Keratinocyte (primary cell): ENCODE results near the gene NECAP2. TPM values are rescaled to one million over a fixed set of nuclear protein-coding genes. Genes with fewer than 3 reads are reported as not detected.
"Not testable (repeated sequence)": the region's sequence is repeated elsewhere in the genome, so short reads cannot be mapped to it uniquely, and the experiment has no call there.

Experiments
- DNase-seq: peaks from one replicate; pipeline ENCODE4 v3.0.0-alpha.2; 2011; ENCODE audit warnings: low read depth, missing footprints, low spot score
- FAIRE-seq: peaks from 2 replicates; lab custom pipeline; 2011; peaks lifted over from hg19 to GRCh38; lab: Jason Lieb, UNC
- H2AFZ ChIP-seq: 2 replicates; pipeline ENCODE4 v1.6.0; 2012; ENCODE audit warnings: low read length, control low read depth, inconsistent platforms; ENCODE audit not compliant: control insufficient read depth
- H3K27ac ChIP-seq: 2 replicates; pipeline ENCODE4 v1.5.1; 2011; ENCODE audit warnings: low read length; ENCODE audit not compliant: control insufficient read depth, insufficient read depth
- H3K27me3 ChIP-seq: 3 replicates; pipeline ENCODE4 v1.6.0; 2011; ENCODE audit warnings: low read length; ENCODE audit not compliant: control insufficient read depth, insufficient read depth; ENCODE audit errors: extremely low read depth
- H3K36me3 ChIP-seq, 2 experiments: 2 replicates in 1 of 2; 3 replicates in 1 of 2; pipeline ENCODE4 v1.5.1; 2011; ENCODE audit warnings: low read length in 2 of 2, mild to moderate bottlenecking in 1 of 2; ENCODE audit not compliant: control insufficient read depth in 2 of 2, insufficient read depth in 2 of 2; ENCODE audit errors: extremely low read depth in 1 of 2
- H3K4me1 ChIP-seq: 3 replicates; pipeline ENCODE4 v1.5.1; 2011; ENCODE audit warnings: low read length; ENCODE audit not compliant: control insufficient read depth, insufficient read depth; ENCODE audit errors: extremely low read depth
- H3K4me2 ChIP-seq: 3 replicates; pipeline ENCODE4 v1.6.0; 2011; ENCODE audit warnings: low read depth, low read length; ENCODE audit not compliant: control insufficient read depth, insufficient read depth; ENCODE audit errors: extremely low read depth
- H3K4me3 ChIP-seq, 3 experiments: fragments of 200-600 bp in 1 of 3; sonication (generic) in 1 of 3; 2 replicates in 2 of 3; 3 replicates in 1 of 3; pipeline ENCODE4 v1.5.1; 2011 to 2016; ENCODE audit warnings: low read length in 3 of 3, mild to moderate bottlenecking in 3 of 3, control low read depth in 2 of 3, inconsistent platforms in 1 of 3, low read depth in 1 of 3, mixed read lengths in 1 of 3, mixed run types in 1 of 3, moderate library complexity in 1 of 3; ENCODE audit not compliant: control insufficient read depth in 2 of 3, insufficient read depth in 2 of 3; ENCODE audit errors: extremely low read depth in 1 of 3
- H3K79me2 ChIP-seq: 2 replicates; pipeline ENCODE4 v1.6.0; 2012; ENCODE audit warnings: low read length; ENCODE audit not compliant: control insufficient read depth, insufficient read depth
- H3K9ac ChIP-seq: 3 replicates; pipeline ENCODE4 v1.6.0; 2011; ENCODE audit warnings: low read length; ENCODE audit not compliant: control insufficient read depth, insufficient read depth; ENCODE audit errors: extremely low read depth
- H3K9me1 ChIP-seq: 3 replicates; pipeline ENCODE4 v1.6.0; 2011; ENCODE audit warnings: low read length; ENCODE audit not compliant: control insufficient read depth, insufficient read depth; ENCODE audit errors: extremely low read depth
- H3K9me3 ChIP-seq: 2 replicates; pipeline ENCODE4 v1.5.1; 2012; ENCODE audit warnings: low read depth, low read length; ENCODE audit not compliant: control insufficient read depth
- H4K20me1 ChIP-seq: 3 replicates; pipeline ENCODE4 v1.6.0; 2011; ENCODE audit warnings: low read length; ENCODE audit not compliant: control insufficient read depth, insufficient read depth; ENCODE audit errors: extremely low read depth
- EZH2 ChIP-seq: IDR thresholded peaks from one replicate; pipeline ENCODE4 v1.6.1; 2012; ENCODE audit warnings: inconsistent platforms, mild to moderate bottlenecking, low read length, moderate library complexity
- dilution Hi-C: fragments of 300-500 bp; cut with MboI; formaldehyde crosslinking; loops from one replicate; pipeline ENCODE4 v1.7.0; 2020; ENCODE audit warnings: low sequenced_read_pairs; ENCODE audit not compliant: extremely low pct_ligation_motif_present
- polyA plus RNA-seq, 5 experiments: library from polyadenylated mRNA; depleted of rRNA in 3 of 5; stranded (reverse) in 3 of 5; stranded (forward) in 1 of 5; unstranded in 1 of 5; fragments of >200 nt; gene quantifications; 1 replicate in 1 of 5; 2 replicates in 3 of 5; 3 replicates in 1 of 5; pipeline versions ENCODE4 v1.2.1 to v1.2.3, GENCODE V29; 2011 to 2012; ENCODE audit warnings: missing spikeins in 2 of 5, low read depth in 1 of 5, low replicate concordance in 1 of 5
- TF ChIP-seq, protein P1 (sequence below), 3 experiments: IDR thresholded peaks in 1 of 3; conservative IDR thresholded peaks in 1 of 3; optimal IDR thresholded peaks in 1 of 3; 2 replicates in 2 of 3; 3 replicates in 1 of 3; pipeline versions ENCODE3 to v1.5.1; 2011; ENCODE audit warnings: low read length in 3 of 3, mild to moderate bottlenecking in 3 of 3, moderate library complexity in 2 of 3, control low read depth in 1 of 3, inconsistent platforms in 1 of 3; ENCODE audit not compliant: insufficient read depth in 2 of 3; ENCODE audit errors: extremely low read depth in 1 of 3

Gene NECAP2
- polyA plus RNA-seq, 1 donor (not counting 4 experiments of a cell fraction or from before 2014, with no cell fraction given): 75.7 TPM

DNA sequence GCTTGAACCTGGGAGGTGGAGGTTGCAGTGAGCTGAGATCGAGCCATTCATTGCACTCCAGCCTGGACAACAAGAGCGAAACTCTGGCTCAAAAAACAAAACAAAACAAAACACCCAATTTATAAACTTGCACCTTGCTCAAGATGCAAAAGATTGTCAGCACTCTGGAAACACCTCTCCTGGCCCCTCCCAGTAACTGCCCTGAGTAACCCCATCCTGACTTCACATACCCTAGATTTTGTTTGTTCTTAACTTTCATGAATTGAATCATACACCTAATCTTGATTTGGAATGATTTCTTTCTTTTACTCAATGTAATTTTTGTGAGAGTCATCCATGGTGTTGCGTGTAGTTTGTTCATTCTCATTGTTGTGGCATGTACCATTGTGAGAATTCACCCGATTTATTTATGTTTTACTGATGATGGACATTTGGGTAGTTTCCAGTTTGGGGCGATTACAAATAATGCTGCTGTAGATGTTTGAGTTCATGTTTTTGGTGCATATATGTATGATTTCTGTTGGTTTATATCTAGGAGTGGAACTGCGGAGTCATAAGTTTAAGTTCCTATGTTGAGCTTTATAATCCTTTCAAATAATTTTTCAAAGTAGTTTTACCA lies 10.4 kb downstream of the NECAP2 start:
- Histone ChIP-seq H3K4me3 (no peak overlapping the region), H3K36me3 (peaks cover 46 to 50% of the 10 kb centered on the region in 2 experiments), H4K20me1 (no peaks in the 10 kb centered on the region), H3K27ac (no peak overlapping the region), H3K4me1 (no peaks in the 10 kb centered on the region), H2AFZ (no peak overlapping the region), H3K27me3 (no peaks in the 10 kb centered on the region), H3K9me1 (no peaks in the 10 kb centered on the region), H3K79me2 (peaks cover 30% of the 10 kb centered on the region), H3K4me2 (no peak overlapping the region), H3K9me3 (no peaks in the 10 kb centered on the region), H3K9ac (no peak overlapping the region)
- TF ChIP-seq, protein P1, sequence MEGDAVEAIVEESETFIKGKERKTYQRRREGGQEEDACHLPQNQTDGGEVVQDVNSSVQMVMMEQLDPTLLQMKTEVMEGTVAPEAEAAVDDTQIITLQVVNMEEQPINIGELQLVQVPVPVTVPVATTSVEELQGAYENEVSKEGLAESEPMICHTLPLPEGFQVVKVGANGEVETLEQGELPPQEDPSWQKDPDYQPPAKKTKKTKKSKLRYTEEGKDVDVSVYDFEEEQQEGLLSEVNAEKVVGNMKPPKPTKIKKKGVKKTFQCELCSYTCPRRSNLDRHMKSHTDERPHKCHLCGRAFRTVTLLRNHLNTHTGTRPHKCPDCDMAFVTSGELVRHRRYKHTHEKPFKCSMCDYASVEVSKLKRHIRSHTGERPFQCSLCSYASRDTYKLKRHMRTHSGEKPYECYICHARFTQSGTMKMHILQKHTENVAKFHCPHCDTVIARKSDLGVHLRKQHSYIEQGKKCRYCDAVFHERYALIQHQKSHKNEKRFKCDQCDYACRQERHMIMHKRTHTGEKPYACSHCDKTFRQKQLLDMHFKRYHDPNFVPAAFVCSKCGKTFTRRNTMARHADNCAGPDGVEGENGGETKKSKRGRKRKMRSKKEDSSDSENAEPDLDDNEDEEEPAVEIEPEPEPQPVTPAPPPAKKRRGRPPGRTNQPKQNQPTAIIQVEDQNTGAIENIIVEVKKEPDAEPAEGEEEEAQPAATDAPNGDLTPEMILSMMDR (optimal IDR thresholded peaks at IDR 0.05 in 1 of 3, IDR thresholded peaks at IDR 0.05 in 1 of 3, conservative IDR thresholded peaks at IDR 0.05 in 1 of 3; ENCODE audit: extremely low read depth in 1 of 3, insufficient read depth in 2 of 3, low read length in 3 of 3): no peak
- no peak for TF ChIP-seq EZH2
- FAIRE-seq (no peak), DNase-seq (no peak)
- dilution Hi-C loops: no loop called here

DNA sequence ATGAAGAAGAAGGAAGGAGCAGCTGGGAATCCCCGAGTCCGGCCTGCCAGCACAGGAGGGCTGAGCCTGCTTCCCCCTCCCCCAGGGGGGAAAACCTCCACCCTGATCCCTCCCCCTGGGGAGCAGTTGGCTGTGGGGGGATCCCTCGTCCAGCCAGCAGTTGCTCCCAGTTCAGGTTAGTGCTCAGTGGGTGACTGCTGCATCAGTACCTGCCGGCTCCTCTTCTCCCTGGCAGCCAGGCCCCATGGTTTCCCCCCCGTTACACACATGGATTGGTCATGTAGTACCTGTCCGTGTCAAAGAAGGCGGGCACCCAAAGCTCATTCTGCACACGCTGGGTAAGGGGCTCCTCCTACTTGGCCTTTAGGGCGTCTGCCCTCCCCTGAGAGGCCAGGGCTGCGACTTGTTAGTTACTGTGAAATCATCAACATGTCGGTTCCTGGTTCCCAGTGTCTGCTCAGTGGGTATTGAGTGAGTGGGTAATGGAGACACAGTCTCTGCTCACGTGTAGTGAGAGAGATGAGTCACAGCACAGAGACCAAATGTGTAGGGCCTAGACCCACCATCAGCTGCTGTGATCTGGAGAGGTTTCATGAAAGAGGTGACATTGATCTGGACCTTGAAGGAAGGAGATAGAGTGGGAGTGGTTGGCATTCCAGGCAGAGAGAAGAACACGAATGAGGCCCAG lies 11.5 kb downstream of the NECAP2 start:
- H3K27ac ChIP-seq: no peak overlapping the region
- no peak for TF ChIP-seq EZH2
- TF ChIP-seq, protein P1 (optimal IDR thresholded peaks at IDR 0.05 in 1 of 3, IDR thresholded peaks at IDR 0.05 in 1 of 3, conservative IDR thresholded peaks at IDR 0.05 in 1 of 3; ENCODE audit: extremely low read depth in 1 of 3, insufficient read depth in 2 of 3, low read length in 3 of 3): no peak
- H3K9me1 ChIP-seq: no peaks in the 10 kb centered on the region
- H3K4me2 ChIP-seq: no peak overlapping the region
- no peaks in the 10 kb centered on the region for H3K9me3 ChIP-seq
- no peak overlapping the region for H2AFZ ChIP-seq
- H3K79me2 ChIP-seq: peaks cover 26% of the 10 kb centered on the region
- DNase-seq (no peak), FAIRE-seq (no peak)
- dilution Hi-C loops: no loop called here
- H3K9ac ChIP-seq: no peak overlapping the region
- H3K4me1 ChIP-seq: no peaks in the 10 kb centered on the region
- H3K27me3 ChIP-seq: no peaks in the 10 kb centered on the region
- peaks cover 49% of the 10 kb centered on the region in 2 experiments for H3K36me3 ChIP-seq
- H4K20me1 ChIP-seq: no peaks in the 10 kb centered on the region
- no peak overlapping the region for H3K4me3 ChIP-seq

DNA sequence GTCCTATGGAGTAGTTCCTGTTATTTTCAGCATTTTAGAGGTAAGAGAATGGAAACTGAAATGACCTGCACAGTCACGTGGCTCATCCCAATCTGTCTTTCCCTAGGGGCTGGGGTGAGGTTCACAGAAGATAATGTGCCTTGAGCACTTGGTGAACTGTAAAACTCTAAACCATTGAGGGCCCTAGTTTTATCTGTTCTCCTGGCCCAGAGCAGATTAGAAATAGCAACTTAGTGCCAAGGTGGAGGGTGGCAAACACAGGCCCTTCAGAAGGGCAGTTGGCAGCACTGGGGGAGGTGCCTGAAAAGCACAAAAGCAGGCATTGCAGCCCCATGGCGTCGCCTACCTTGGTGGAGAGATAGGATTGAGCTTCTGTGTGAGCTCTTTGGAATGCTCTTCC lies 14.4 kb downstream of the NECAP2 start:
- FAIRE-seq, H3K9me1 ChIP-seq, H3K4me2 ChIP-seq, H3K4me1 ChIP-seq, H2AFZ ChIP-seq, DNase-seq, H3K9ac ChIP-seq, H3K27me3 ChIP-seq, H3K9me3 ChIP-seq, dilution Hi-C loops, H3K4me3 ChIP-seq, H4K20me1 ChIP-seq, H3K79me2 ChIP-seq, H3K27ac ChIP-seq: not testable (repeated sequence)
- peaks cover 38 to 41% of the 10 kb centered on the region in 2 experiments for H3K36me3 ChIP-seq
